Endodermal cell (in vitro differentiated cells): ENCODE data around the gene ISY1. TPM values are rescaled to one million over a fixed set of nuclear protein-coding genes. Genes with fewer than 3 reads are reported as not detected.
"Not testable (repeated sequence)": the region's sequence is repeated elsewhere in the genome, so short reads cannot be mapped to it uniquely, and the experiment has no call there.

Experiments
- DNase-seq: peaks from one replicate; pipeline ENCODE4 v3.0.0-alpha.2; 2017
- H3K27ac ChIP-seq: 2 replicates; pipeline ENCODE4 v1.5.1; 2013; ENCODE audit warnings: mild to moderate bottlenecking, low read depth, low read length, moderate library complexity
- H3K27me3 ChIP-seq: 2 replicates; pipeline ENCODE4 v1.6.1; 2013; ENCODE audit warnings: mild to moderate bottlenecking, low read length, moderate library complexity; ENCODE audit not compliant: insufficient read depth, control insufficient read depth, poor library complexity, severe bottlenecking
- H3K36me3 ChIP-seq: 2 replicates; pipeline ENCODE4 v1.7.0; 2013; ENCODE audit warnings: mild to moderate bottlenecking, low read length, moderate library complexity; ENCODE audit not compliant: control insufficient read depth, insufficient read depth
- H3K4me1 ChIP-seq: one replicate; pipeline ENCODE4 v1.7.0; 2013; ENCODE audit warnings: low read length; ENCODE audit not compliant: control insufficient read depth, insufficient read depth
- H3K4me3 ChIP-seq: 2 replicates; pipeline ENCODE4 v1.5.1; 2013; ENCODE audit warnings: mild to moderate bottlenecking, low read length, moderate library complexity
- H3K9ac ChIP-seq: 2 replicates; pipeline ENCODE4 v1.6.1; 2013; ENCODE audit warnings: mild to moderate bottlenecking, low read length, moderate library complexity; ENCODE audit not compliant: poor library complexity, severe bottlenecking; ENCODE audit errors: extremely low read depth
- H3K9me3 ChIP-seq: 2 replicates; pipeline ENCODE4 v1.6.1; 2013; ENCODE audit warnings: mild to moderate bottlenecking, low read length, moderate library complexity; ENCODE audit not compliant: control insufficient read depth
- H3K27ac Mint-ChIP-seq: 2 replicates; pipeline ENCODE4 v1.8.0; 2020; ENCODE audit warnings: mixed read lengths
- H3K27me3 Mint-ChIP-seq: 2 replicates; pipeline ENCODE4 v1.8.0; 2021; ENCODE audit warnings: mild to moderate bottlenecking, mixed read lengths; ENCODE audit not compliant: insufficient read depth
- H3K36me3 Mint-ChIP-seq: 2 replicates; pipeline ENCODE4 v1.8.0; 2020; ENCODE audit warnings: low read depth, mixed read lengths
- H3K4me1 Mint-ChIP-seq: 2 replicates; pipeline ENCODE4 v1.8.0; 2020; ENCODE audit warnings: mixed read lengths
- H3K4me3 Mint-ChIP-seq: 2 replicates; pipeline ENCODE4 v1.8.0; 2020; ENCODE audit warnings: mild to moderate bottlenecking, moderate library complexity, mixed read lengths
- H3K9me3 Mint-ChIP-seq: 2 replicates; pipeline ENCODE4 v1.8.0; 2020; ENCODE audit warnings: mild to moderate bottlenecking, mixed read lengths
- WGBS, 2 experiments: methylation state at CpG; one replicate each; pipeline versions ENCODE4 v1.1.5 to v1.1.7; 2013; ENCODE audit warnings: missing lambda C conversion rate in 2 of 2, mixed read lengths in 1 of 2; ENCODE audit not compliant: insufficient coverage in 1 of 2, insufficient read length in 1 of 2; 5-methylcytosine and 5-hydroxymethylcytosine counted together
- total RNA-seq, 2 donors: library from RNA; stranded (reverse); fragmentation: NEBNext Ultra II Directional in 1 of 2; extraction: Animal tissue kit (Norgen Biotek cat#: 25700) in 1 of 2; gene quantifications; 2 replicates in 1 of 2; 3 replicates in 1 of 2; pipeline ENCODE4 v1.2.1, GENCODE V29; 2021
- TF ChIP-seq, protein P1 (sequence below): fragments of 200-600 bp; sonication (generic); conservative IDR thresholded peaks from 2 replicates; pipeline ENCODE4 v1.5.0; 2021; ENCODE audit warnings: antibody characterized with exemption, mild to moderate bottlenecking

Gene ISY1
- total RNA-seq, 2 donors from 2014 or later = 28.9 to 32.9 TPM

- Histone ChIP-seq H3K4me3 (no peak overlapping the region), H3K27me3 (no peaks in the 10 kb centered on the region), H3K4me1 (no peaks in the 10 kb centered on the region), H3K27ac (no peak overlapping the region), H3K36me3 (no peaks in the 10 kb centered on the region), H3K9me3 (no peaks in the 10 kb centered on the region), H3K9ac (no peak overlapping the region)
- Mint-ChIP-seq H3K27ac (no peak overlapping the region), H3K4me3 (no peak overlapping the region), H3K4me1 (no peaks in the 10 kb centered on the region), H3K9me3 (no peaks in the 10 kb centered on the region), H3K36me3 (no peaks in the 10 kb centered on the region), H3K27me3 (no peaks in the 10 kb centered on the region)
- TF ChIP-seq, protein P1, sequence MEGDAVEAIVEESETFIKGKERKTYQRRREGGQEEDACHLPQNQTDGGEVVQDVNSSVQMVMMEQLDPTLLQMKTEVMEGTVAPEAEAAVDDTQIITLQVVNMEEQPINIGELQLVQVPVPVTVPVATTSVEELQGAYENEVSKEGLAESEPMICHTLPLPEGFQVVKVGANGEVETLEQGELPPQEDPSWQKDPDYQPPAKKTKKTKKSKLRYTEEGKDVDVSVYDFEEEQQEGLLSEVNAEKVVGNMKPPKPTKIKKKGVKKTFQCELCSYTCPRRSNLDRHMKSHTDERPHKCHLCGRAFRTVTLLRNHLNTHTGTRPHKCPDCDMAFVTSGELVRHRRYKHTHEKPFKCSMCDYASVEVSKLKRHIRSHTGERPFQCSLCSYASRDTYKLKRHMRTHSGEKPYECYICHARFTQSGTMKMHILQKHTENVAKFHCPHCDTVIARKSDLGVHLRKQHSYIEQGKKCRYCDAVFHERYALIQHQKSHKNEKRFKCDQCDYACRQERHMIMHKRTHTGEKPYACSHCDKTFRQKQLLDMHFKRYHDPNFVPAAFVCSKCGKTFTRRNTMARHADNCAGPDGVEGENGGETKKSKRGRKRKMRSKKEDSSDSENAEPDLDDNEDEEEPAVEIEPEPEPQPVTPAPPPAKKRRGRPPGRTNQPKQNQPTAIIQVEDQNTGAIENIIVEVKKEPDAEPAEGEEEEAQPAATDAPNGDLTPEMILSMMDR = no peak
- 88% methylated on average over 1 of the region's 1 CpG; no CpG with 5 or more reads in 1 of the 2 experiments for WGBS, 2 experiments
- DNase-seq = no peak
Measured at GRCh38 chr3:129197321-129197720, 36.5 kb upstream of the ISY1 start.

DNA sequence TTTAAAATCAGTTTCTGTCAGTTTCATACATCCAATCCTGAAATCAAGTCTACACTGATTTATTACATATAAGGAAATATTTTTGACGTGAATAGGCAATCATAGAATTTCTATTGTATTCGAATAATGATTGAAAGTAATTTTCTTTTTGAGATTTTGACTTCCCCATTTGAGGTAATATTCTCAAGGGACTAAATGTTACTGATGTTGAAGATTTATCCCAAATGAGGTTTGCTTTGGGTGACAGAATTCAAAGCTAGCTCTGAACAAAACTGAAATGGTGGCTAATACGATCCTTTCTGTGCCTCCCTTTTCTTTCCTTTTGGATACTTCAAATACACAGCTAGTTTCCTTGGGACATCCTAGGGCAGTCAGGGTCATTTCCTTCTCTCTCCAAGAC, 35.7 kb upstream of the ISY1 start:
- DNase-seq = no peak
- no peaks in the 10 kb centered on the region for H3K27me3 Mint-ChIP-seq
- no peaks in the 10 kb centered on the region for H3K36me3 Mint-ChIP-seq
- Histone ChIP-seq H3K4me1 (no peaks in the 10 kb centered on the region), H3K9me3 (no peaks in the 10 kb centered on the region), H3K36me3 (no peaks in the 10 kb centered on the region), H3K27me3 (no peaks in the 10 kb centered on the region), H3K4me3 (no peak overlapping the region), H3K27ac (no peak overlapping the region), H3K9ac (no peak overlapping the region)
- TF ChIP-seq, protein P1 = no peak
- H3K4me3 Mint-ChIP-seq = no peak overlapping the region
- no peaks in the 10 kb centered on the region for H3K4me1 Mint-ChIP-seq
- WGBS, 2 experiments = 86 to 92% methylated on average over 1 to 3 of the region's 3 CpGs
- no peaks in the 10 kb centered on the region for H3K9me3 Mint-ChIP-seq
- no peak overlapping the region for H3K27ac Mint-ChIP-seq

- H3K36me3 Mint-ChIP-seq = no peaks in the 10 kb centered on the region
Measured at GRCh38 chr3:129195731-129196256, 34.9 kb upstream of the ISY1 start.

DNA sequence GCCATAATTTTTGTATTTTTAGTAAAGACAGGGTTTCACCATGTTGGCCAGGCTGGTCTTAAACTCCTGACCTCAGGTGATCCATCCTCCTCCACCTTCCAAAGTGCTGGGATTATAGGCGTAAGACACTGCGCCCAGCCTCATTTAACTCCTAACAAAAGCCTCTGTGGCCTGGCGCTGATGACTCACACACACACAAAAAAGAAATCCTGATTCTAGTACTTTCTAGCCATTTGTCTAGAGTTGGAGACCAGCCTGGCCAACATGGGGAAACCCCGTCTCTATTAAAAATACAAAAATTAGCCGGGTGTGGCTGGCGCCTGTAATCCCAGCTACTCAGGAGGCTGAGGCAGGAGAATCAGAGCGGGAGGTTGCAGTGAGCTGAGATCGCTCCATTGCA, 28.9 kb upstream of the ISY1 start:
- not testable (repeated sequence) for H3K27me3 Mint-ChIP-seq, H3K36me3 Mint-ChIP-seq, H3K4me3 Mint-ChIP-seq, H3K27ac ChIP-seq, H3K9ac ChIP-seq, H3K9me3 ChIP-seq, H3K27ac Mint-ChIP-seq, H3K4me3 ChIP-seq, H3K9me3 Mint-ChIP-seq, H3K4me1 Mint-ChIP-seq, H3K27me3 ChIP-seq, DNase-seq, H3K4me1 ChIP-seq, H3K36me3 ChIP-seq
- 95 to 100% methylated on average over 2 to 7 of the region's 8 CpGs for WGBS, 2 experiments

More at GRCh38 chr3:129195731-129196256, 34.9 kb upstream of the ISY1 start:
- H3K27me3 ChIP-seq = no peaks in the 10 kb centered on the region
- Mint-ChIP-seq H3K27ac (peak overlapping the region; percentile 9), H3K9me3 (no peaks in the 10 kb centered on the region), H3K4me3 (no peak overlapping the region), H3K4me1 (no peaks in the 10 kb centered on the region), H3K27me3 (no peaks in the 10 kb centered on the region)
- H3K36me3 ChIP-seq = no peaks in the 10 kb centered on the region
- H3K9me3 ChIP-seq = no peaks in the 10 kb centered on the region
- TF ChIP-seq, protein P1 = no peak
- no peak overlapping the region for H3K27ac ChIP-seq
- H3K4me3 ChIP-seq = no peak overlapping the region
- no peaks in the 10 kb centered on the region for H3K4me1 ChIP-seq
- no peak overlapping the region for H3K9ac ChIP-seq
- 72 to 79% methylated on average over 6 of the region's 6 CpGs for WGBS, 2 experiments
- no peak for DNase-seq
